GM21423 (cell line): ENCODE measurements around the gene PTCD1.
"Not testable (repeated sequence)": the region's sequence is repeated elsewhere in the genome, so short reads cannot be mapped to it uniquely, and the experiment has no call there.

Experiments
- ATAC-seq: cut with Tn5 transposase; IDR thresholded peaks from one replicate; pipeline ENCODE4 v1.9.1; 2021; ENCODE audit warnings: mild to moderate bottlenecking, moderate library complexity; ENCODE audit not compliant: unreplicated experiment

Gene PTCD1

DNA sequence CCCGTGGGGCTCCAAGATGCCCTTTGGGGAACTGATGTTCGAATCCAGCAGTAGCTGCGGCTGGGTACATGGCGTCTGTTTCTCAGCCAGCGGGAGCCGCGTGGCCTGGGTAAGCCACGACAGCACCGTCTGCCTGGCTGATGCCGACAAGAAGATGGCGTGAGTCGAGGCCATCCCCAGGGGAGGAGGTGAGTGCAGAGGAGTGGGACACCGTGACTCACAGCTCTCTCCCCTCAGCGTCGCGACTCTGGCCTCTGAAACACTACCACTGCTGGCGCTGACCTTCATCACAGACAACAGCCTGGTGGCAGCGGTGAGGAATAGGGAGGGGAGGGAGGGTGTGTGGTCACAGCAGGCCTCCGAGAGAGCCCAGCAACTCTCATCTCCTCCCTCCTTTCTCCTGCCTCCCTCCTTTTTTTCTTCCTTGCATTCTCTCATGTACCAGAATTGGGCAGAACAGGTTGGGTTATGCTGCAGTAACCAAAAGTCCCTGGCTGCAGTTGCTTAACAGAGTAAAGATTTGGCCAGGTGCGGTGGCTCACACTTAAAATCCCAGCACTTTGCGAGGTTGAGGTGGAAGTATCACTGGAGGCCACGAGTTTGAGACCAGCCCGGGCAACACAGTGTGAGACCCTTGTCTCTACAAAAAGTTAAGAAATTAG, 47.5 kb downstream of the PTCD1 start:
- no peak for ATAC-seq

DNA sequence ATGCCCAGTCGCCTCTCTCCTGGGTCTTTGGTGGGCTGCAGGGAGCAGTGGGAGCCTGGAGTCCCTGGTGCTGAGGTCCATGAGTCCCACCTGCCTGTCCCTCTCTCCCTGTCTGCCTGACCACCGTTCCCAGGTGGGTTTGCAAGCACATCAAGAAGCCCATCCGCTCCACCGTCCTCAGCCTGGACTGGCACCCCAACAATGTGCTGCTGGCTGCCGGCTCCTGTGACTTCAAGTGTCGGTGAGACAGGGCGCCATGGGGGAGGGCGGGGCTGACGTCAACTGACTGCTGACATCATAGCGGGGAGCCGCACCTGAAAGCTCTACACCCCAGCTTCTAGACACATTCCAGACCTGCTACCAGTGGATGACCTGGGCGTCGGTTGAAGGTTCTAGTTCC, 48.8 kb downstream of the PTCD1 start:
- no peak for ATAC-seq

DNA sequence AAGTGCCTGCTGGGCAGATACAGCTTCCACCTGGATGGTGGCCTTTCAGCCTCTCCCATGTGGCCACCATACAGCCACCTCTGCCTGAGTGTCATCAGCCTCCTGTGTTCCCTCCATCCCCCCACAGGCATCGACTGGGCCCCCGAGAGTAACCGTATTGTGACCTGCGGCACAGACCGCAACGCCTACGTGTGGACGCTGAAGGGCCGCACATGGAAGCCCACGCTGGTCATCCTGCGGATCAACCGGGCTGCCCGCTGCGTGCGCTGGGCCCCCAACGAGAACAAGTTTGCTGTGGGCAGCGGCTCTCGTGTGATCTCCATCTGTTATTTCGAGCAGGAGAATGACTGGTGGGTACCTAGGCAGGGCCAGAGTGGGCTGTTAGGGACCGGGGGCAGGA, 50.7 kb downstream of the PTCD1 start:
- ATAC-seq, result no peak

DNA sequence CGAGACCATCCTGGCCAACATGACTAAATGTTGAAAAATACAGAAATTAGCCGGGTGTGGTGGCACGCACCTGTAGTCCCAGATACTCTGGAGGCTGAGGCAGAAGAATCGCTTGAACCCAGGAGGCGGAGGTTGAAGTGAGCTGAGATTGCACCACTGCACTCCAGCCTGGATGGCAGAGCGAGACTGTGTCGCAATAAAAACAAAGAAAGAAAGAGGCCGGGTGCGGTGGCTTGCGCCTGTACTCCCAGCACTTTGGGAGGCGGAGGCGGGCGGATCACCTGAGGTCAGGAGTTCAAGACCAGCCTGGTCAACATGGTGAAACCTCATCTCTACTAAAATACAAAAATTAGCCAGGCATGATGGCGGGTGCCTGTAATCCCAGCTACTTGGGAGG, 51.4 kb downstream of the PTCD1 start:
- ATAC-seq, result not testable (repeated sequence)

DNA sequence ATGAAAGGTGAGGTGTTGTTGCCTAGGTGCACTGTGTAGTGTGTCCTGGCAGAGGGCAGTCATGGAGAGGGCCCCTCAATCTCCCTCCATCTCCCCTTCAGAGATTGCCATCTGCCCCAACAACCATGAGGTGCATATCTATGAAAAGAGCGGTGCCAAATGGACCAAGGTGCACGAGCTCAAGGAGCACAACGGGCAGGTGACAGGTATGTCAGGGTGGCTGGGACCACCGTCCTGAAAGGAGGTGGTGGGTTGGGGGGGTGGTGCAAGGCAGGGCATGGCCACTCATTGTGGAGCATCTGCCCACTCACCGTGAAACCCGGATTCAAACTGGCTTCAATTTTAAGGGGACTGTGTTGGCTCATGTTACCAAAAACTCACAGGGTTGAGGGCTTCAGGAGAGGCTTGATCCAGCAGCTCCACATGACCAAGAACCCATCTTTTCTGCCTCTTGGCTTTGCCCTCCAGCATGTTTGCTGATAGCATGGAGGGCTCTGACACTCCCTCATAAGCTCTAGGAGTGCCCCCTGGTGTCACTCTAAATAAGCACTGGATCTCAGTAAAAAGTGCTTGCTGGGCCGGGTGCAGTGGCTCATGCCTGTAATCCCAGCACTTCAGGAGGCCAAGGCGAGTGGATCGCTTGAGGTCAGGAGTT, 51.9 kb downstream of the PTCD1 start:
- no peak for ATAC-seq

DNA sequence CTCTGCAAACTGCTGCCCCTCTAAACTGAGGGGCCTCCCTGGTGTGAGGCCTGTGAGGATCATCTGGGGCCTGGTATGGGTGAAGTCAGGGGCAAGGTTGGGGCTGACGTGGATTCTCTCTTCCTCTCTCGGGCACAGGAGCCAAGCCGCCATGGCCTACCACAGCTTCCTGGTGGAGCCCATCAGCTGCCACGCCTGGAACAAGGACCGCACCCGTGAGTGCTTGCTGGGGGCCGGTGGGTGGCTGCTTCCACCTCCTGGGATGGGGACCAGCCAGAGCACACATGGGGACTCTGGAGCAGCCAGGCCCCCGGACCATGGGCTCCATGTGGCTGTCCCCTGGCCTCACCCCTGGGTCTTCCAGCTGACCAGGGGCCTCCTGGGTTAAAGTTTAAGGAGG, 53.0 kb downstream of the PTCD1 start:
- ATAC-seq, result no peak

DNA sequence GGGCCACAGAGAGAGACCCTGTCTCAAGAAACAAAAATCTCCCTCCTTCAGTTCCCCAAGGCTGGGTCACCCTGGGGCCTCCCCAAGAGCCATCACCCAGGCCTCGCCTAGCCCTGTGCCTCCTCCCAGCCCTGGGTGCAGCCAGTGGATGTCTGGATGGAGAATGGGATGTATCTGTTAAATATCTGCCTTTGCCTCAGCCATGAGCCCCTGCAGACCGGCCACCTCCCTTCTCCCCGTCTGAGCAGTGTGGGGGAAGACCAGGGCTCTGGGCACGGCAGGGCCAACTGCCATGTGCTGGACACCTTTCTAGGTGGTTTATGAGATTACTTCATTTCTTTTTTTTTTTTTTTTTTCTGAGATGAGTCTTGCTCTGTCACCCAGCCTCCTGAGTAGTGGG, 54.1 kb downstream of the PTCD1 start:
- ATAC-seq, result no peak

DNA sequence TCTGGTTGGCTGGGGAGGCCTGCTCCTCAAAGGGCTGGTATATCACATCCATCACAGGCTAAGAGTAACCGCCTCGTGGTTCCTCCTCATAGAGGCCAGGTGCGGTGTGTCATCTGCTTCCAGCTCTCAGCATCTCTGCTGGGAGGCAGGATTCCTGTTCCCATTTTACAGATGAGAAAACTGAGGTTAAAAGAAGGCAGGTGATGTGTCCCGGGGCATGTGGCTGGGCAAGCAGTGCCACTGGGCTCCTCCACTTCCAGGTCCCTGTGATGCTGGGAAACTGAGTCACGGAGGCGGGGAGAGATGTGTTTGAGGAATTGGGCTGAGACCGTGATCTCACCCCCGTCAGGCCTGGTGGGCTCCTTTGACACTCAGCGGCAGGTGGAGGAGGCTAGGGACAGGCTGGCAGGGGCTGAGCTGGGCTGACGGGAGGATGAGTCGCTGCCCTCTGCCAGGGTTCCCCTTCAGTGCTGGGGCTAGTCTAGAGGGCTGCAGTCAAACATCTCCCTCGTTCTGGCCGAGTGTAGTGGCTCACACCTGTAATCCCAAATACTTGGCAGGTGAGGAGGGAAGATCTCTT, 54.7 kb downstream of the PTCD1 start:
- no peak for ATAC-seq

DNA sequence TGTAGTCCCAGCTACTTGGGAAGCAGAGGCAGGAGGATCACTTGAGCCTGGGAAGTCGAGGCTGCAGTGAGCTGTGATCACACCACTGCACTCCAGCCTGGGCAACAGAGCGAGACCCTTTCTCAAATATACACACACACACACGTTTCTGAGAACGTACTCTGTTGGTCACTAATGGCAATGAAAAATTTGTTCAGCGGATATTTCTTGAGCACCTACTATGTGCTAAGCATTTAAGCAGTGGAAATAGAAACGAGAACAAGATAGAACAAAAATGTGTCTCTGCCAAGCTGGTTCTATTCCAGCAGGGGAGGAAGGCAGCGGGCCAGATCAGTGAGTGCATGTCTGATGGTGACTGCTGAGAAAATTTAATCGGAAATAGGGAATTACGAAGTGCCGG, 55.4 kb downstream of the PTCD1 start:
- ATAC-seq, result no peak

DNA sequence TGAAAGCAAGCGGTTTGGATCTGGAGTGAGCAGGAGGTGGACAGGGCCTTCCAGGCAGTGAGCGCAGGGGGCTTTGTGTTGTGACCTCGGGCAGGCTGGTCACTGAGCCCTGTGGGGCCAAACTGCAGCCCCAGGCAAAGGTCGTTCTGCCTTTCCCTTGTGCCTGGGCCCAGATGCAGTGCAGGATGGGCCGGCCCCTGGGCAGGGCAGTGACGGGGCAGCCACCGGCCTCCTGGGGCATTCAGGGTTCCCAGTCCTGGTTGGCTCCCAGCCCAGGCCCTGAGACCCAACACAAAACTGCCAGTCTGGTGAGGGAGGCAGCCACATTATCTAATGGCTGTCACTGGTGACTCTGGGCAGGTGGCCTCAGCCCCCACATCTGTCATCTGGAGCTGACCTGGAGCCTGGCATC, 56.9 kb downstream of the PTCD1 start:
- no peak for ATAC-seq

DNA sequence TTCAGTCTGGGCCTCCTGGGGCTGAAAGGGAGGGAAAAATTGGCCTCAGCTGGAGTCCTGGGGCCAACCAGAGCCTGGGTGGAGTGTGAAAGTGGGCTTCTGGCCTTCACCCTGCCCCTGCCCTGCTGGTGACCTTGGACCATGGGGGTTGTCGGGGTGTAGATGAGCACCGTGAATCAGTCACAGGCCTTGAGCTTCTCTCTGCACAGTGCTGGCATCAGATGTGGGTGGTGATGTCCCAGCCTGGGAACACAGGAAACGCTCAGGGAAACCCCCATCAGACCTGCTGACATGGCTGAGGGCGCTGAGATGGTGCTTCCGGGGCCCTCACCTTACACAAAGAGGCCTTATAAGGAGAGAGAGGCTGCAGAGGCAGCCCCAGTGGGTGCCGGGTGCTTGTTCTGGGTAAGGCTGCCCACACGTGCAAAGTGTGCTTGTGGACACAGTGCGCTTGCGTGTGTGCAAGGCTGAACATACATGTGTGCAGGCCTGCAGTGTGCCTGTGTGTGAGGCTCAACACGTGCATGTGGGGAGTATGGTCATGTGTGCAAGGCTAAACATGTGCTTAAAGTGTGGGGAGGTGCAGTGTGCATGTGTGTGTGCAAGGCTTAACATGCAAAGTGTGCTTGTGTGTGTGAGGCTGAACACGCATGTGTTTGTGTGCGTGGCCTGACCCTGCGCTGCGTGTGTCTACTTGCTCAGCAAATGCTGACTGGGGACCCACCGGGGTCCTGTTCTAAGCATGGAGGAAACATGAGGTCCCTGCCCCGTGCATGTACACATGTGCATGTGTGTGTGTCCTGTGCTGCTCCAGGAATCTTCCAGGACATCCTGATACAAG, 57.6 kb downstream of the PTCD1 start:
- ATAC-seq, result peak; percentile 76

DNA sequence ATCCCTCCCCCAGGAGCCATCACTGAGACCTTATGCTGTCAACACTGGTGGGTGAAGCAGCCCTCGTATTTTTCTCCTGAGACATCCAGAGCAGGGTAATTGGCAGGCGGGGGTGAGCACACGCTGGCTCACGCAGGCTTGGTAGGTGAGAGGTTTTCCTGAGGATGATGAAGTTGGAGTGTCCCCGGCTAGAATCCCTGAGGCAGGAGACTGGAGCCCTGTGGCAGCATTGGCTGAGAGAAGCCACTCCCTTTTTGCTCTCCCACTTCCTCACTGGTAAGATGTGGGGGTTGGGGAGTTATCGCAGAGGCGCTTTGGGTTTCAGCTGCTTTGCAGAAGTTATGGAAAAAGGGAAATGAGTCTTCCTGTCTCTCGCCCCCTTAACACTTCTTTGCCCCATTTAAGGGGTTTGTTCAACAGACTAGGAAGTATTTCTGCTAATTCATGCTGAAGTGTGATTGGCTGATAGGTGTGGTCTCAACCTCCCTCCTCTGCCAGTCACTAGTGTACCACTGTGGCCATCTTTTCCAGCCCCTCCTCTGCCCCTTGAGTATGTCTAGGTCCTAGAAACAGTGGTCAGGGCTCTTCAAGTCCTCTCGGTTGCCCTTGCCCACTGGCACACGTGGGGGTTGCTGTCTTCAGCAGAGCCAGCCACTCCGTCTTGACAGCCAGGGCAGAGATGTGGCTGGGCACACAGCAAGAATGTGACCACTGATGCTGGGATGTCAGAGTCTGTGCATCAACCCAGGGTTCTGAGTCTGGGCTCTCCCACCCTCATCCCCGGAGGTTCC, 58.4 kb downstream of the PTCD1 start:
- ATAC-seq, result peak; percentile 44

DNA sequence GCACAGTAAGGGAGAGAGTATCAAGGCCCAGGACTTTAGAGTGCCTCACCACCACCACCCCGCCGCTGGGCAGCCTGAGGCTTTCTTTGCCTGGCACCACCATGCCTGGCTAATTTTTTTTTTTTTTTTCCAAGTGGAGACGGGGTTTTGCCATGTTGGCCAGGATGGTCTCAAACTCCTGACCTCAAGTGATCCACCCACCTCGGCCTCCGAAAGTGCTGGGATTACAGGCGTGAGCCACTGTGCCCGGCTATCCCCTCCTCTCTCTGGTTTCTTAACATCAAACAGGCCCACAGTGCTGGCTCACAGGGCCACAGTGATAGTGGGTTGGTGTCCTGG, 58.9 kb downstream of the PTCD1 start:
- ATAC-seq, result not testable (repeated sequence)

DNA sequence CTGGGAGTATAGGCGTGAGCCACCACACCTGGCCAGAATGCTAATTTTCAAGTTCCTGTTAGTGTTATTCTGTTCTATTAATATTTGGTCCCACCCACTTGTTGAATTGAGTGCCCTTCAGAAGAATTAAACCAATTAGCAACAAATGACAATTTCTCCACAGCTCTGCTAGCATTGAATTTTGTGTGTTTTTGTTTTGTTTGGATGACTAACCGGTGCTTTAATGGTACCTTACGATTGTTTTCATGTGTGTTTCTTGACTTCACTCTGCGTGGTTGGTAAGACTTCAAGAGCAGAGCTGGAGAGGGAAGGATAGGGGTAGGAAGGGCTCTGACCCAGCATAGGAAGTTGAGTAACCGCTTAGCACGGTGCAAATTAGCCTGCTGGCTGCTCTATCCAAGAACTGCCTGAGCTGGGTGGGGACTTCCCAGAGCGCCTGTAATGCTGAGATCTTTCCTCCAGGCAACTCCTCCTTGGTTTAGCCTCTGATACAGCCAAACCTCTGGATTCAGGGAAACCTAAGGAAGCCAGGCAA, 59.5 kb downstream of the PTCD1 start:
- no peak for ATAC-seq

DNA sequence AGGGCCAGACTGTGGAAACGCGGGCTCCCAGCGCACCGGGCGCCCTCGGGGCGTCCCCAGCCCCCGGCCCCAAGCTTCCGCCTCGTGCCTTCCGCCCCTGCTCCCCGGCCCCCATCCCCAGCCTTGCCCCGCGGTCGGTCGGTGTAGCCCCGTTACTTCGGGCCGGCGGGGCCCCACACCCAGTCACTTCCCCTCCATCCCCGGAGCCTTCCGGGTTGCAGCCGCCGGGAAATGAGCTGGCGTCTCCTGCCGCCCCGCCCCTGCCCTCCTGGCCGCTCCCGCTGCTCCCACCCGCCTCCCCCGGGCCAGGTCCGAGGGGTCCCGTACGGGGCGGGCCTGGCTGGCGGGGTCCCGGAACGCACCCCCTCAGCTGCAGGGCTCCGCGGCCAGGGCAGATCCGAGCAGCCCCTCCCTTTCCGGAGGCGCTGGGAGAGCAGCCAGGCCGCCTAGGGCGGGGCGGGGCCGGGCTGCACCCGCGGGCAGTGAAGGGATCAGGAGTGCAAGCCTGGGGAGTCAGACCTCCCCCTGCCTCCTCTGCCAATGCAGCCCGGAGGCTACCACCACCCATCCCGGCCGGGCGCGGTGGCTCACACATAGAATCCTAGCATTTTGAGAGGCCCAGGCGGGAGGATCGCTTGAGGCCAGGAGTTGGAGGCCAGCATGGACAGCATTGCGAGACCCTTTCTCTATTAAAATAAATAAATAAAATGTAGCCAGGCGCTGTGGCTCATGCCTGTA, 63.4 kb downstream of the PTCD1 start:
- ATAC-seq, result peak; percentile 40

DNA sequence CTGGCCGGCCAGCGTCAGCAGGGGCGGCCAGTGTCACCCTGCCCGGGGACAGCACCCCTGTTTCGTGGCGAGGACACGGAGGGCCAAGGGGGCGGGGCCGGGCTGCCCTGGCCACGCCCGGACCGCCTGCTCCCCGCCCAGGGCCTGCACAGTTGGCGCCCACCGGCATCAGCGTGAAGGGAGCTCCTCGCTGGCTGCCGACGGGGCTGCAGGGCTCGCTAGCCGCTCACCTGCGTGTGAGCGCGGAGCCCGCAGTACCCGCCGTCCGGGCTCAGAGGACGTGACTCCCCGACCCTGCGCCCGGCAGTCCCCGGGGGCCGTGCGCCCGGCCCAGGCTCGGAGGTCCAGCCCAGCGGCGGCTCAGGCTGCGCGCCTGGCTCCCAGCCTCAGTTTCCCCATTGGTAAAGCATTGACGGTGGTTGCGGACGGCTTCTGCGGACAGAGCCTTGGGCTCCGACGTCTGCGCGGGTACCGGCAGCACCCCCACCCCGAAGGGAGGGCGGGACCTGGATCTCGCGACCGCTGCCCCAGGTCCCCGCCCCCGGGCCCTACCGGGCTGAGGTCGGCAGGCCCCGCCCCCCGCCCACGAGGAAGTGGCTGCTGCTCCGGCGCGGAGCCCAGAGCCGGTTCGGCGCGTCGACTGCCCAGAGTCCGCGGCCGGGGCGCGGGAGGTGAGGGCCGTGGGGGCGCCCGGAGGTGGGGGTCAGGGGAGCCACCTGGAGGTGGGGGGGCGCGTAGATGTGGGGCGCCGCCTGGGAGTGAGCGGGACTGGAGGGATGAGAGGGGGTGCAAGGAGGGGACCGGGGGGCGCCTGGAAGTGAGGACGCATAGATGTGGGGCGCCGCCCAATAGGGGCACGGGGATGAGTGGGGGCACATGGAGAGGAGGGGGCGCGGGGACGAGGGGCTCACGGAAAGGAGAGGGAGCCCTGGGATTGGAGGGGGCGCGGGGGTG, 64.2 kb downstream of the PTCD1 start, which contains the start of gene ARPC1B:
TSS of gene ARPC1B (plus strand) at position 620 of the 954 bp plus-strand sequence. CDS start 10,985 bp downstream, outside the sequence.
- ATAC-seq, result peak; percentile 56

DNA sequence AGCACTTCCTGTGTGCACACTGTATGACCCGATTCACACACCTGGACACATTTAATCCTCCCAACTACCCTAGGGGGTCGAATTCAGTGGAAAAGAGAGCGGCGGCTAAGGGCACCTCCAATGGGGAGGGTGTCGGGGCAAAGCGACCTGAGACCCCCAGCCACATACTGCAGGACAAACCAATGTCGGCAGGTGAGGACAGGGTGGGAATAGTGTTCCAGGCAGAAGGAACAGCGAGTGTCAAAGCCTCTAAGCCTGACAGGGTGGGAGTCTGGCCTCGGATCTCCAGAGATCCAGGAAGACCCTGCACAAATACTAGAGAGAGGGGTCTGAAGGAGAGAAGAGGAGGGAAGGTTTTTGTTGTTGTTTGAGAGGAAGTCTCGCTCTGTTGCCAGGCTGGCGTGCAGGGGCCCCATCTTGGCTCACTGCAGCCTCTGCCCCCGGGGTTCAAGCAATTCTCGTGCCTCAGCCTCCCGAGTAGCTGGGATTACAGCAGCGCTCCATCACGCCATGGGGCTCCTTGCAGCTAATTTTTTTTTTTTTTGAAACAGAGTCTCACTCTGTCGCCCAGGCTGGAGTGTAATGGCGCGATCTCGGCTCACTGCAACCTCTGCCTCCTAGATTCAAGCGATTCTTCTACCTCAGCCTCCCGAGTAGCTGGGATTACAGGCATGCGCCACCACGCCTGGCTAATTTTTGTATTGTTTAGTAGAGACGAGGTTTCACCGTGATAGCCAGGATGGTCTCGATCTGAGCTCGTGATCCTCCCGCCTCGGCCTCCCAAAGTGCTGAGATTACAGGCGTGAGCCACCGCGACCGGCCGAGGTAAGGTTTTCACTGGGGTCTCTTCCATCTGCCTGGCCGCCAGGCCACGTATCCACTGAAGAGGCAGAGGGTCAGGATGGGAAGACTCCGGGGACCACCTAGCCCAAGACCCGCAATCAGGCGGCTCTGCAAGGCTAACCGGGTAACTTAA, 65.2 kb downstream of the PTCD1 start:
- no peak for ATAC-seq
